SK-N-MC (cell line): Measurements from ENCODE around the gene IRF8.

Experiments
- EZH2 ChIP-seq: fragments of 200-600 bp; sonication (generic); IDR thresholded peaks from one replicate; pipeline ENCODE4 v1.6.1; 2017; ENCODE audit warnings: antibody characterized with exemption
- FOXP2 ChIP-seq: optimal IDR thresholded peaks from 2 replicates; pipeline ENCODE3; 2011; ENCODE audit warnings: mild to moderate bottlenecking, moderate library complexity; ENCODE audit not compliant: insufficient read depth; ENCODE audit errors: extremely low read length, control extremely low read depth
- POLR2AphosphoS5 ChIP-seq: IDR thresholded peaks from 2 replicates; pipeline ENCODE4 v1.6.1; 2012; ENCODE audit warnings: mild to moderate bottlenecking, low read depth, low read length, borderline replicate concordance

- no peak for TF ChIP-seq EZH2
- no peak for TF ChIP-seq POLR2AphosphoS5
- no peak for TF ChIP-seq FOXP2
Observed at GRCh38 chr16:85879975-85880831, 18.8 kb upstream of the IRF8 start.
